Neural cell (in vitro differentiated cells): Measurements from ENCODE around the gene KREMEN1.

Experiments used
- EP300 ChIP-seq: fragments of 450-650 bp; conservative IDR thresholded peaks from 2 replicates; pipeline ENCODE4 v1.6.1; 2014; ENCODE audit warnings: antibody characterized with exemption, mild to moderate bottlenecking, moderate library complexity; ENCODE audit not compliant: poor library complexity, severe bottlenecking
- EZH2 ChIP-seq: fragments of 200-600, 300-800 bp; shearing (Covaris generic), sonication (generic); IDR thresholded peaks from 2 replicates; pipeline ENCODE4 v1.6.1; 2014; ENCODE audit warnings: antibody characterized with exemption, low read length, borderline replicate concordance, mild to moderate bottlenecking; ENCODE audit not compliant: insufficient read depth, poor library complexity, severe bottlenecking
- MXI1 ChIP-seq: fragments of 450-650 bp; conservative IDR thresholded peaks from 2 replicates; pipeline ENCODE4 v1.6.1; 2014; ENCODE audit warnings: antibody characterized with exemption, mild to moderate bottlenecking; ENCODE audit not compliant: poor library complexity, severe bottlenecking
- POLR2AphosphoS5 ChIP-seq: IDR thresholded peaks from 2 replicates; pipeline ENCODE4 v1.6.1; 2012
- RAD21 ChIP-seq: fragments of 450-650 bp; conservative IDR thresholded peaks from 2 replicates; pipeline ENCODE4 v1.6.1; 2014; ENCODE audit warnings: antibody characterized with exemption, mild to moderate bottlenecking, moderate library complexity
- TAF1 ChIP-seq: IDR thresholded peaks from 2 replicates; pipeline ENCODE4 v1.6.1; 2012; ENCODE audit warnings: low read depth
- TF ChIP-seq, protein P1 (sequence below): fragments of 450-650 bp; IDR thresholded peaks from 2 replicates; pipeline ENCODE4 v1.5.1; 2014; ENCODE audit warnings: antibody characterized with exemption, mild to moderate bottlenecking, moderate library complexity; ENCODE audit not compliant: poor library complexity, severe bottlenecking
- TF ChIP-seq, protein P2 (sequence below): IDR thresholded peaks from 2 replicates; pipeline ENCODE4 v1.6.1; 2012; ENCODE audit warnings: borderline replicate concordance

DNA sequence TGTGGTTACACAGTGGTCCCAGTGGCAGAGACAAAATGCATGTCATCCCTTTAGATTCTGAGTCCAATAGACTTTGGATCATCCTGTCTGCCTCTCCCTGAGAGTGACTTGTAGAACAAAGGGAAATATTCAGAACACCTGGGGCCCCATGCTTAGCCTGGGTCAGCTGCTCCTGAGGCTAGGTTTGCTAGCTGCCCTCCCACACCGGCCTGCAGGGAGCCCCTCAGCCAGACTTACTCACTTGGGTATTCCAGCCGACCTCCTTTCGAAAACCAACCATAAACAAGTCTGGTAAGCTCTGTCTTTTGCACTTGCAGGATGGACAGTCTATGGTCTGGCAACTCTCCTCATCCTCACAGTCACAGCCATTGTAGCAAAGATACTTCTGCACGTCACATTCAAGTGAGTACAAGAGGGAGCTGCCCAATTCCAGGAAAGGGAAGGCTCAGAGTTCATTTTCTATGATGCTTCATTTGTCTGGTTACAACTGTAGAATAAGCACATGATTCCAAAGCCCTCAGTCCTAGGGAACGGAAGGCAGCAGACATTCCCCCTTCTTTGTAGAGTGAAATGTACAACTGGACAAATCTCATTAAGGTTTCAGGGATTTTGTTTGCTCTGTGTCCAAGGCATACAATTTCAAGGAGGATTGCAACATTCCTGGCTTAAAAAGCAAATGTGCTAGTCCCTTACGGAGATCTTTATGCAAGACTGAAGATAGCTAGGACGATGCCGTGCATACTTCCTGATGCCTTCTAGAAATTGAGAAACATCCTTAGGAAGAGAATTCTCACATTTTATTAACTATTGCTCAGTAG, 67.3 kb downstream of the KREMEN1 start:
- TF ChIP-seq, protein P1, sequence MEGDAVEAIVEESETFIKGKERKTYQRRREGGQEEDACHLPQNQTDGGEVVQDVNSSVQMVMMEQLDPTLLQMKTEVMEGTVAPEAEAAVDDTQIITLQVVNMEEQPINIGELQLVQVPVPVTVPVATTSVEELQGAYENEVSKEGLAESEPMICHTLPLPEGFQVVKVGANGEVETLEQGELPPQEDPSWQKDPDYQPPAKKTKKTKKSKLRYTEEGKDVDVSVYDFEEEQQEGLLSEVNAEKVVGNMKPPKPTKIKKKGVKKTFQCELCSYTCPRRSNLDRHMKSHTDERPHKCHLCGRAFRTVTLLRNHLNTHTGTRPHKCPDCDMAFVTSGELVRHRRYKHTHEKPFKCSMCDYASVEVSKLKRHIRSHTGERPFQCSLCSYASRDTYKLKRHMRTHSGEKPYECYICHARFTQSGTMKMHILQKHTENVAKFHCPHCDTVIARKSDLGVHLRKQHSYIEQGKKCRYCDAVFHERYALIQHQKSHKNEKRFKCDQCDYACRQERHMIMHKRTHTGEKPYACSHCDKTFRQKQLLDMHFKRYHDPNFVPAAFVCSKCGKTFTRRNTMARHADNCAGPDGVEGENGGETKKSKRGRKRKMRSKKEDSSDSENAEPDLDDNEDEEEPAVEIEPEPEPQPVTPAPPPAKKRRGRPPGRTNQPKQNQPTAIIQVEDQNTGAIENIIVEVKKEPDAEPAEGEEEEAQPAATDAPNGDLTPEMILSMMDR, result no peak
- TF ChIP-seq EZH2 (no peak), EP300 (no peak), TAF1 (no peak), RAD21 (no peak), POLR2AphosphoS5 (no peak), MXI1 (no peak)
- TF ChIP-seq, protein P2, sequence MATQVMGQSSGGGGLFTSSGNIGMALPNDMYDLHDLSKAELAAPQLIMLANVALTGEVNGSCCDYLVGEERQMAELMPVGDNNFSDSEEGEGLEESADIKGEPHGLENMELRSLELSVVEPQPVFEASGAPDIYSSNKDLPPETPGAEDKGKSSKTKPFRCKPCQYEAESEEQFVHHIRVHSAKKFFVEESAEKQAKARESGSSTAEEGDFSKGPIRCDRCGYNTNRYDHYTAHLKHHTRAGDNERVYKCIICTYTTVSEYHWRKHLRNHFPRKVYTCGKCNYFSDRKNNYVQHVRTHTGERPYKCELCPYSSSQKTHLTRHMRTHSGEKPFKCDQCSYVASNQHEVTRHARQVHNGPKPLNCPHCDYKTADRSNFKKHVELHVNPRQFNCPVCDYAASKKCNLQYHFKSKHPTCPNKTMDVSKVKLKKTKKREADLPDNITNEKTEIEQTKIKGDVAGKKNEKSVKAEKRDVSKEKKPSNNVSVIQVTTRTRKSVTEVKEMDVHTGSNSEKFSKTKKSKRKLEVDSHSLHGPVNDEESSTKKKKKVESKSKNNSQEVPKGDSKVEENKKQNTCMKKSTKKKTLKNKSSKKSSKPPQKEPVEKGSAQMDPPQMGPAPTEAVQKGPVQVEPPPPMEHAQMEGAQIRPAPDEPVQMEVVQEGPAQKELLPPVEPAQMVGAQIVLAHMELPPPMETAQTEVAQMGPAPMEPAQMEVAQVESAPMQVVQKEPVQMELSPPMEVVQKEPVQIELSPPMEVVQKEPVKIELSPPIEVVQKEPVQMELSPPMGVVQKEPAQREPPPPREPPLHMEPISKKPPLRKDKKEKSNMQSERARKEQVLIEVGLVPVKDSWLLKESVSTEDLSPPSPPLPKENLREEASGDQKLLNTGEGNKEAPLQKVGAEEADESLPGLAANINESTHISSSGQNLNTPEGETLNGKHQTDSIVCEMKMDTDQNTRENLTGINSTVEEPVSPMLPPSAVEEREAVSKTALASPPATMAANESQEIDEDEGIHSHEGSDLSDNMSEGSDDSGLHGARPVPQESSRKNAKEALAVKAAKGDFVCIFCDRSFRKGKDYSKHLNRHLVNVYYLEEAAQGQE, result no peak
